ENCODE measurements around the gene CFAP61. TPM values are rescaled to one million over a fixed set of nuclear protein-coding genes. Genes with fewer than 3 reads are reported as not detected.

The CFAP61 gene
- total RNA-seq, 4 donors from 2014 or later: not detected

- Histone ChIP-seq H3K4me3 (no peak overlapping the region), H3K36me3 (peaks cover 4 to 59% (median 47%) of the 10 kb centered on the region in 4 donors), H3K9me3 (no peaks in the 10 kb centered on the region), H3K4me1 (no peaks in the 10 kb centered on the region), H3K27ac (replicated peaks in 1 of 4) (no peak overlapping the region), H3K27me3 (no peaks in the 10 kb centered on the region)
- WGBS: 95% methylated on average over 10 of the region's 13 CpGs
- TF ChIP-seq POLR2A (IDR thresholded peaks at IDR 0.05; ENCODE audit: low read depth) (no peak), EP300 (IDR thresholded peaks at IDR 0.05) (no peak), CTCF (IDR thresholded peaks at IDR 0.05) (no peak), POLR2AphosphoS5 (IDR thresholded peaks at IDR 0.05) (no peak)
- intact Hi-C loops (cut with DNase I): no loop called here
- DNase-seq (ENCODE audit: extremely low spot score): no peak
Measured at GRCh38 chr20:20391766-20392165, 339.4 kb downstream of the CFAP61 start.

- no peak for DNase-seq (ENCODE audit: extremely low spot score)
- TF ChIP-seq POLR2AphosphoS5 (IDR thresholded peaks at IDR 0.05): no peak
- TF ChIP-seq CTCF (IDR thresholded peaks at IDR 0.05): no peak
- no peak for TF ChIP-seq POLR2A (IDR thresholded peaks at IDR 0.05; ENCODE audit: low read depth)
- intact Hi-C loops (cut with DNase I): no loop called here
- H3K4me1 ChIP-seq: no peaks in the 10 kb centered on the region
- no peaks in the 10 kb centered on the region for H3K9me3 ChIP-seq
- WGBS: 50% methylated on average over 20 of the region's 20 CpGs
- no peak overlapping the region for H3K27ac ChIP-seq (replicated peaks in 1 of 4)
- H3K4me3 ChIP-seq: no peak overlapping the region
- peaks cover 4 to 67% (median 51%) of the 10 kb centered on the region in 4 donors for H3K36me3 ChIP-seq
- H3K27me3 ChIP-seq: no peaks in the 10 kb centered on the region
Measured at GRCh38 chr20:20393207-20394120, 341.1 kb downstream of the CFAP61 start.

GRCh38 chr20:20395087-20395486 is 342.8 kb downstream of the CFAP61 start:
- Histone ChIP-seq H3K36me3 (peaks cover 4 to 78% (median 54%) of the 10 kb centered on the region in 4 donors), H3K9me3 (no peaks in the 10 kb centered on the region), H3K27ac (replicated peaks in 1 of 4) (no peak overlapping the region), H3K4me3 (no peak overlapping the region), H3K4me1 (no peaks in the 10 kb centered on the region), H3K27me3 (no peaks in the 10 kb centered on the region)
- intact Hi-C loops (cut with DNase I): no loop called here
- 100% methylated on average over 11 of the region's 12 CpGs for WGBS
- no peak for DNase-seq (ENCODE audit: extremely low spot score)
- no peak for TF ChIP-seq POLR2AphosphoS5 (IDR thresholded peaks at IDR 0.05)
- TF ChIP-seq CTCF (IDR thresholded peaks at IDR 0.05): no peak
- no peak for TF ChIP-seq POLR2A (IDR thresholded peaks at IDR 0.05; ENCODE audit: low read depth)
- no peak for TF ChIP-seq EP300 (IDR thresholded peaks at IDR 0.05)

GRCh38 chr20:20395903-20396568 is 343.7 kb downstream of the CFAP61 start:
- 92% methylated on average over 15 of the region's 29 CpGs for WGBS
- no peak for DNase-seq (ENCODE audit: extremely low spot score)
- intact Hi-C loops (cut with DNase I): no loop called here
- H3K36me3 ChIP-seq: peaks cover 4 to 68% (median 49%) of the 10 kb centered on the region in 4 donors
- H3K9me3 ChIP-seq: no peaks in the 10 kb centered on the region
- H3K4me3 ChIP-seq: no peak overlapping the region
- no peaks in the 10 kb centered on the region for H3K27me3 ChIP-seq
- no peak for TF ChIP-seq POLR2A (IDR thresholded peaks at IDR 0.05; ENCODE audit: low read depth)
- no peak for TF ChIP-seq EP300 (IDR thresholded peaks at IDR 0.05)
- no peak for TF ChIP-seq POLR2AphosphoS5 (IDR thresholded peaks at IDR 0.05)
- TF ChIP-seq CTCF (IDR thresholded peaks at IDR 0.05): no peak
- H3K27ac ChIP-seq (replicated peaks in 1 of 4): no peak overlapping the region
- H3K4me1 ChIP-seq: no peaks in the 10 kb centered on the region
